Measurements from ENCODE around the gene RGR.

The RGR gene

GRCh38 chr10:84289521-84290200 lies 44.8 kb downstream of the RGR start:
- no peak overlapping the region for H3K4me3 ChIP-seq (ENCODE audit: low read length)
- no peak for DNase-seq (ENCODE audit: low read depth, low spot score)

- no peak for DNase-seq (ENCODE audit: low read depth, low spot score)
Observed at GRCh38 chr10:84290235-84290634, 45.4 kb downstream of the RGR start.

DNA sequence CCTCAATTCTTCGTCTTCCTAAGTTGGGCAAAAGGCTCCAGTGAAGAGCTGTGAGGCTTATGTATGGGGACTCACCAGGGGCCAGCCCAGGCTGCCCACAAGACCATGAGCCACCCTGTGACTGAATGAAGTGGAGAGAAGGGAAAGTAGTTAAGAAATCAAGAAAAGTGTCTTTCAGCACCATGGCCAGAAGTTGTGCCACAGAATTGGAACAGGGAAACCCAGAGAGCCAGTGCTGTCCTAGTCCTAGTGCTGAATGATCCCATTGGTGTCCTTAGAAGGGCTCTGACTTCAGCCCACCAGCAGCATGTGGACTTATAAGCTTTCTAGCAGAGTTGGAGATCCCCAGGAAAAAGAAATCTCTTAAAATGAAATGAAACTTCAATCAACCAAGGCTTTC lies 46.5 kb downstream of the RGR start:
- peak; percentile 44 for DNase-seq (ENCODE audit: low read depth, low spot score)
- no peak overlapping the region for H3K4me3 ChIP-seq (ENCODE audit: low read length)

More at GRCh38 chr10:84290235-84290634, 45.4 kb downstream of the RGR start:
- H3K4me3 ChIP-seq (ENCODE audit: low read length) = no peak overlapping the region

DNA sequence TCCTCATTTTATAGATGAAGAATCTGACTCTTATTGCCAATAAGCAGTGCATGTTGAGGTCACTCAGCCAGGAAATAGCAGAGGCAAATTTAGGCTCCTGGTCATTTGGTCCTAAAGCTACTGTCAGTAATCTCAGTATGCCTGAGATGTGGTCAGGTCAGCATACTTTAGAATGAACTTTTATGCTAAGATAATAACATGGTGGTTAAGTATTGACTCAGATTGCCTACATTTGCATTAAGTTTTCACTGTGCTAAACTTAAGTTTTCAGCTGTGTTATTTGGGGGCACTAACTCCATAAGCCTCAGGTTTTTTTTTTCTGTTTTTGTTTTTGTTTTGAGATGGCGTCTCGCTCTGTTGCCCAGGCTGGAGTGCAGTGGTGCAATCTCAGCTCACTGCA lies 47.6 kb downstream of the RGR start:
- H3K4me3 ChIP-seq (ENCODE audit: low read length) = no peak overlapping the region

DNA sequence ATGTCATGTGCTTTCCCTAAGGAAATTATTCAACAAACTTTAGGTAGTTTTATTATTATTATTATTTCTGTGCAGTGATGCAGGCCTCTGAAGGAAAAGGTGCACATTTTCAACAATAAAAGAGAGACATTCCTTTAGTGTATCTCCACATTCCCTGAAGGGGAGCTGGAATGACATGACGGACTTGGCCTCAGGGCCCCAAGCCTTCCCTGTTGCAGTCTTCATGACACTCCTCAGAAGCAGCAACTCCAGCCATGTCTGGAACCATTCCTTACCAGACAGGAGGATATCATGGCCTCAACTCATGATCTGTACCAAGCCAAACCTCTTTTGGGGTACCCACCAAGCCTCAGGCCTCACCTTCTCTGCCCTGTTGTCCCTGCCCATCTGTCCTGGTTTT lies 48.3 kb downstream of the RGR start:
- H3K4me3 ChIP-seq (ENCODE audit: low read length) = no peak overlapping the region
- DNase-seq (ENCODE audit: low read depth, low spot score) = no peak

More for the DNA sequence above, 47.6 kb downstream of the RGR start:
- no peak for DNase-seq (ENCODE audit: low read depth, low spot score)

GRCh38 chr10:84293574-84294016 lies 48.7 kb downstream of the RGR start:
- DNase-seq (ENCODE audit: low read depth, low spot score) = peak; percentile 94
- no peak overlapping the region for H3K4me3 ChIP-seq (ENCODE audit: low read length)

DNA sequence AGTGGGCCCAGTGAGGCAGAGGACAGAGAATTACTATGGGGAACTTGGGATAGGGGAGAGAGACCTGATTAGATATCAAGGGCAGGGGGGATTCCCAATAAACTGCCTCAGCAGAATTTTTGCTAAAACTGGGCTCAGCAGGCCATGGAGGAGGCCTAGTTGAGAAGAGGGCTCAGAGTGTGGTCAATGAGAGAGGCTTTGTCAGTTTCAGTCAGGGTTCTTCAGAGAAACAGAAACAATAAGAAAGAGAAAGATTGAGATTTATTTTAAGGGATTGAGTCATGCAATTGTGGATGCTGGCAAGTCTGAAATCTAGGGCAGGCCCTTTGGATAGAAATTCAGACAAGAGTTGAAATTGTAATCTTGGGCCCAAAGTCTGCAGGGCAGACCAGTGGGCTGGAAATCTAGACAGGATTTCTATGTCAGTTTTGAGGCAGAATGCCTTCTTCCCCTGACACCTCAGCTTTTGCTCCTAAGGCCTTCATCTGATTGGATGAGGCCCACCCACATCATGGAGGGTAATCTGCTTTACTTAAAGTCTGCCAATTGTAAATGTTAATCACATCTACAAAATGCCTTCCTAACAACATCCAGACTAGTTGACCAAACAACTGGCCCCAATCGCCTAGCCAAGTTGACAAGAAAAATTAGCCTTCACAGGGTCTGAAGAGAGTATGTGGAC lies 50.1 kb downstream of the RGR start:
- H3K4me3 ChIP-seq (ENCODE audit: low read length) = no peak overlapping the region
- no peak for DNase-seq (ENCODE audit: low read depth, low spot score)

DNA sequence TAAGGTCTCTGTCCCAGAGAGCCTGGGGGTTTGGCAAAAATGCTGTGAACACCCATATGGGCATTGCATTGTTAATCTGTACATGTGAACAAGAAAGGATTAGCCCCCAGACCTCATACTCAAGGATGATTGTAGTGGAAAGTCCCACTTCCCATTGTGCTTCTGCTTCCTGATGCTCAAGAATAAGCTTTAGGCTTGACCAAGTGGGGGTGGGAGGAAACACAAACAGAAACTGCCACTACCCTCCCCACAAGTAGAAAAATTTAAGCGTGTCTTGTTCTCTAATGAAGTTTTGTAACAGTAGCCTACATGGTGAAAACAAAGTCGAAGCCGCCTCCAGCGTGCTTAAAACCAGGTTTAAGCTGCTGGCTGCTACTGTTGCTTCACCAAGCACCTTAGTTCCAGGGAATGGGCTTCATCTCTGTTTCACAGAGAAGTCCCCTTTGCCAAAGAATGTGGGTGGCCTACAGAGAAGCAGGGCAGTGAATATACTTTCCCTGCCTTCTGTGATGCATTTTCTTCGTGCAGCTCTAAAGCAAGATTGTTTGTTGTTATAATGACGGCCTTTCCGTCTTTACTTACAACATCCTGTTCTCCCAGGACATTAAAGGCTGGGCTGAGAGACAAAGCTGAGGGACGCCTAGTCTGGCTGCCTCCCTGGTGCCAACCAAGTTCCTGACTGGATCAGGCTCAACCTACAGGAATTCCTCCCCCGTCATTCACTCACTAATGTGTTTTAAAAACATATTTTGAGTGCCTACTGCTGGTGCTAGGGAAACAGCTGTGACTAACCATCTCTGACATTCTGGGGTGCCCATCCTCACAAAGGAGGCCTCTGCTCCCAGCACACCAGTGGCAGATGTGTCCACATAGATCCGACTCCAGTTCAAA lies 51.5 kb downstream of the RGR start:
- no peak for DNase-seq (ENCODE audit: low read depth, low spot score)
- H3K4me3 ChIP-seq (ENCODE audit: low read length) = no peak overlapping the region

DNA sequence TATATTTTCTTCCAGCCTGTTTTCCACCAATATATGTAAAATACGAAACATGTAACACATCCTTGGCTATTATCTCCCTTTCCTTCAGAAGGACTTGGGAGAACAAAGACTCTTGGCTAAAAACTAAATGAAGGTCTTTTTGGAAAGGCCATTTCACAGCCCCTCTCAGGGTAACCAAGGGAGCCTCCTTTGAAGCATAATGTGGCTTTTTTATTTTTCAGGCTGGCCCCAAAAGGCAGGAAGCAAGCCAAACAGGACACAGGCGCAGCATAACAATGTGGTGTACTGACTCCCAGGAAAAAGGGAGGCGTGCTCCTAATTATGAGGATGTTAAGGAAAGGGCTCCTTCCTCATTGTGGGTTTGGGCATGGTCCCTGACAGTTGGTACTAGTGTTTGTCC lies 53.2 kb downstream of the RGR start:
- no peak for DNase-seq (ENCODE audit: low read depth, low spot score)
- H3K4me3 ChIP-seq (ENCODE audit: low read length) = no peak overlapping the region

- no peak for DNase-seq (ENCODE audit: low read depth, low spot score)
- H3K4me3 ChIP-seq (ENCODE audit: low read length) = no peak overlapping the region
Observed at GRCh38 chr10:84302223-84302622, 57.4 kb downstream of the RGR start.

GRCh38 chr10:84306751-84307384 lies 62.0 kb downstream of the RGR start:
- DNase-seq (ENCODE audit: low read depth, low spot score) = no peak
- H3K4me3 ChIP-seq (ENCODE audit: low read length) = no peak overlapping the region

DNA sequence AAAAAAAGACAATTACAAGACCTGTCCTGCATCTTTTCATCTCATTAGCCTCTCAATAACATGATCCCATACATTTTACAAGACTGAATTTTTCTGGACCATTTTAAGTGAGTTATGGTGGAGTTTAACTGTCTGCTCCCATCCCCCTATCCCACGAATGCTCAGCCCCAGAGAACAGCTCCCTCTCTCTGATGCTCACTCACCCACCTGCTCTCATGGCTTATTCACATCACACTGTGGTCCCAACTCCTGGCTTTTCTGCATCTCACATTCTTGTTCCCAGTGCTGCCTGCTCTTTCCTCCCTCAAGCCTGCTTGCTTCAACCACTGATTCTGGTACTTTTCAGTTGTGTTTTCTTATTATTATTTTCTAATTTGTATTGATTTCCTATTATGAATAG lies 63.2 kb downstream of the RGR start:
- DNase-seq (ENCODE audit: low read depth, low spot score) = no peak
- no peak overlapping the region for H3K4me3 ChIP-seq (ENCODE audit: low read length)

- H3K4me3 ChIP-seq (ENCODE audit: low read length) = no peak overlapping the region
- peak; percentile 83 for DNase-seq (ENCODE audit: low read depth, low spot score)
Observed at GRCh38 chr10:84308481-84309304, 63.8 kb downstream of the RGR start.

Measured in Jurkat, Clone E6-1 (cell line).